CD14-positive monocyte (primary cell): ENCODE data around the gene ADGRF3. TPM values are rescaled to one million over a fixed set of nuclear protein-coding genes. Genes with fewer than 3 reads are reported as not detected.

Experiments used
- DNase-seq, 3 donors: peaks; one replicate each; pipeline ENCODE4 v3.0.0-alpha.2; 2011 to 2022
- H2AFZ ChIP-seq: 2 replicates; pipeline ENCODE4 v1.6.0; 2012; ENCODE audit warnings: mild to moderate bottlenecking, low read depth, low read length, inconsistent platforms; ENCODE audit not compliant: insufficient read depth, poor library complexity, severe bottlenecking
- H3K27ac ChIP-seq, 2 donors: 1 replicate in 1 of 2; 2 replicates in 1 of 2; pipeline ENCODE4 v1.5.1; 2012 to 2013; ENCODE audit warnings: low read length in 2 of 2, control low read depth in 1 of 2, inconsistent platforms in 1 of 2, low read depth in 1 of 2, mild to moderate bottlenecking in 1 of 2
- H3K27me3 ChIP-seq, 2 donors: one replicate each; pipeline versions ENCODE4 v1.6.0 to v1.6.1; 2011 to 2013; ENCODE audit warnings: low read length in 2 of 2; ENCODE audit not compliant: control insufficient read depth in 2 of 2, insufficient read depth in 2 of 2
- H3K36me3 ChIP-seq, 2 donors: replicated peaks in 1 of 2; 1 replicate in 1 of 2; 2 replicates in 1 of 2; pipeline versions ENCODE4 v1.5.1 to v1.6.1; 2012 to 2013; ENCODE audit warnings: low read length in 2 of 2, control low read depth in 1 of 2, inconsistent platforms in 1 of 2, mild to moderate bottlenecking in 1 of 2; ENCODE audit not compliant: insufficient read depth in 2 of 2, control insufficient read depth in 1 of 2
- H3K4me1 ChIP-seq, 2 donors: 1 replicate in 1 of 2; 2 replicates in 1 of 2; pipeline versions ENCODE4 v1.5.1 to v1.6.1; 2012 to 2013; ENCODE audit warnings: low read length in 2 of 2, control low read depth in 1 of 2, inconsistent platforms in 1 of 2, mild to moderate bottlenecking in 1 of 2, moderate library complexity in 1 of 2; ENCODE audit not compliant: insufficient read depth in 2 of 2, control insufficient read depth in 1 of 2
- H3K4me2 ChIP-seq: replicated peaks from 2 replicates; pipeline ENCODE3; 2012; ENCODE audit warnings: low read length, moderate library complexity, mild to moderate bottlenecking; ENCODE audit not compliant: poor library complexity, severe bottlenecking; ENCODE audit errors: extremely low read depth
- H3K4me3 ChIP-seq, 3 experiments: fragments of 200-600 bp in 1 of 3; sonication (generic) in 1 of 3; replicated peaks in 1 of 3; 1 replicate in 2 of 3; 2 replicates in 1 of 3; pipeline ENCODE4 v1.5.1; 2011 to 2013; ENCODE audit warnings: low read length in 3 of 3, mild to moderate bottlenecking in 3 of 3, control low read depth in 2 of 3, low read depth in 2 of 3, inconsistent platforms in 1 of 3, moderate library complexity in 1 of 3
- H3K79me2 ChIP-seq: 2 replicates; pipeline ENCODE4 v1.6.0; 2012; ENCODE audit warnings: mild to moderate bottlenecking, control low read depth, inconsistent platforms, low read length, moderate library complexity; ENCODE audit not compliant: insufficient read depth
- H3K9ac ChIP-seq: 2 replicates; pipeline ENCODE4 v1.6.0; 2017; ENCODE audit warnings: low read length, mild to moderate bottlenecking; ENCODE audit not compliant: insufficient read depth, poor library complexity, severe bottlenecking
- H3K9me3 ChIP-seq, 2 donors: replicated peaks in 1 of 2; 1 replicate in 1 of 2; 2 replicates in 1 of 2; pipeline versions ENCODE4 v1.5.1 to v1.6.1; 2012 to 2013; ENCODE audit warnings: low read length in 2 of 2, control low read depth in 1 of 2; ENCODE audit not compliant: control insufficient read depth in 1 of 2, insufficient read depth in 1 of 2
- H4K20me1 ChIP-seq: 2 replicates; pipeline ENCODE4 v1.6.0; 2012; ENCODE audit warnings: mild to moderate bottlenecking, low read length, control low read depth, moderate library complexity; ENCODE audit not compliant: insufficient read depth
- H3K27ac Mint-ChIP-seq, 7 donors: one replicate each; pipeline ENCODE4 v1.8.0; 2020; ENCODE audit warnings: mild to moderate bottlenecking in 7 of 7, mixed read lengths in 7 of 7, moderate library complexity in 6 of 7, inconsistent platforms in 2 of 7
- H3K27me3 Mint-ChIP-seq, 3 donors: one replicate each; pipeline ENCODE4 v1.8.0; 2021 to 2022; ENCODE audit warnings: low read depth in 3 of 3, mild to moderate bottlenecking in 3 of 3, mixed read lengths in 3 of 3, moderate library complexity in 3 of 3, inconsistent platforms in 1 of 3
- H3K36me3 Mint-ChIP-seq, 2 donors: one replicate each; pipeline ENCODE4 v1.8.0; 2020; ENCODE audit warnings: mixed read lengths in 2 of 2, inconsistent platforms in 1 of 2, mild to moderate bottlenecking in 1 of 2
- H3K4me1 Mint-ChIP-seq: one replicate; pipeline ENCODE4 v1.8.0; 2020; ENCODE audit warnings: mild to moderate bottlenecking, mixed read lengths
- H3K4me3 Mint-ChIP-seq, 2 donors: one replicate each; pipeline ENCODE4 v1.8.0; 2020; ENCODE audit warnings: mild to moderate bottlenecking in 2 of 2, mixed read lengths in 2 of 2, moderate library complexity in 1 of 2
- H3K9me3 Mint-ChIP-seq, 7 donors: one replicate each; pipeline ENCODE4 v1.8.0; 2020 to 2022; ENCODE audit warnings: mixed read lengths in 7 of 7, mild to moderate bottlenecking in 6 of 7, moderate library complexity in 6 of 7, inconsistent platforms in 2 of 7
- CTCF ChIP-seq: fragments of 200-600 bp; IDR thresholded peaks from one replicate; pipeline ENCODE4 v1.8.0; 2022; ENCODE audit warnings: antibody characterized with exemption, mild to moderate bottlenecking
- WGBS: methylation state at CpG from one replicate; pipeline ENCODE4 v1.1.5; 2013; ENCODE audit warnings: missing lambda C conversion rate; ENCODE audit not compliant: insufficient coverage; 5-methylcytosine and 5-hydroxymethylcytosine counted together
- intact Hi-C, 2 donors: fragments of 100-400 bp; cut with micrococcal nuclease; formaldehyde crosslinking; loops; one replicate each; pipeline versions ENCODE4 v1.15.0 to v1.15.1; 2023
- polyA plus RNA-seq, 3 donors: library from polyadenylated mRNA; depleted of rRNA in 1 of 3; unstranded in 2 of 3; stranded (reverse) in 1 of 3; fragments of 300-500 nt in 2 of 3; fragments of >200 nt in 1 of 3; fragmentation: Illumina TruSeq in 2 of 3; gene quantifications; 1 replicate in 2 of 3; 2 replicates in 1 of 3; pipeline ENCODE4 v1.2.3, GENCODE V29; 2012 to 2021

The ADGRF3 gene
- polyA plus RNA-seq, 3 donors = 0.33 TPM; not detected in 2

GRCh38 chr2:26316845-26317244 is 29.7 kb downstream of the ADGRF3 start:
- Histone ChIP-seq H3K27me3 (no peaks in the 10 kb centered on the region), H3K27ac (no peak overlapping the region), H3K4me1 (no peaks in the 10 kb centered on the region), H2AFZ (no peak overlapping the region), H3K9me3 (no peaks in the 10 kb centered on the region), H3K4me2 (no peak overlapping the region), H3K9ac (no peak overlapping the region), H3K79me2 (no peaks in the 10 kb centered on the region), H4K20me1 (no peaks in the 10 kb centered on the region), H3K36me3 (no peaks in the 10 kb centered on the region), H3K4me3 (no peak overlapping the region)
- Mint-ChIP-seq H3K27ac (no peak overlapping the region), H3K27me3 (peaks cover 0 to 8% (median 0%) of the 10 kb centered on the region in 3 donors), H3K4me1 (peaks cover 6% of the 10 kb centered on the region), H3K9me3 (peaks cover 0 to 1% (median 0%) of the 10 kb centered on the region in 7 donors), H3K4me3 (no peak overlapping the region), H3K36me3 (no peaks in the 10 kb centered on the region)
- no peak for DNase-seq
- intact Hi-C loops = no loop called here
- TF ChIP-seq CTCF = no peak
- WGBS = 76% methylated on average over 3 of the region's 6 CpGs

- no peaks in the 10 kb centered on the region for H3K27me3 ChIP-seq
- intact Hi-C loops = no loop called here
- no peak overlapping the region for H3K4me3 Mint-ChIP-seq
- H3K79me2 ChIP-seq = no peaks in the 10 kb centered on the region
- H3K4me1 Mint-ChIP-seq = peaks cover 6% of the 10 kb centered on the region
- no peak overlapping the region for H3K4me3 ChIP-seq
- no peak for DNase-seq
- H2AFZ ChIP-seq = no peak overlapping the region
- no peaks in the 10 kb centered on the region for H3K4me1 ChIP-seq
- no peak overlapping the region for H3K27ac Mint-ChIP-seq
- H4K20me1 ChIP-seq = no peaks in the 10 kb centered on the region
- no peaks in the 10 kb centered on the region for H3K36me3 ChIP-seq
- peaks cover 0 to 1% (median 0%) of the 10 kb centered on the region in 7 donors for H3K9me3 Mint-ChIP-seq
- H3K27ac ChIP-seq = no peak overlapping the region
- H3K27me3 Mint-ChIP-seq = peaks cover 0 to 5% (median 0%) of the 10 kb centered on the region in 3 donors
- no CpG with 5 or more reads among the region's 2 CpGs for WGBS
- no peaks in the 10 kb centered on the region for H3K9me3 ChIP-seq
- no peak overlapping the region for H3K9ac ChIP-seq
- H3K36me3 Mint-ChIP-seq = peaks cover 0 to 2% of the 10 kb centered on the region in 2 donors
- H3K4me2 ChIP-seq = no peak overlapping the region
- no peak for TF ChIP-seq CTCF
Measured at GRCh38 chr2:26316041-26316440, 30.5 kb downstream of the ADGRF3 start.
